Measurements from ENCODE around the gene TTLL3.

- TF ChIP-seq CTCF (IDR thresholded peaks at IDR 0.05; ENCODE audit: extremely low read depth in 1 of 2, insufficient read depth in 1 of 2, low read depth in 1 of 2, low read length in 2 of 2) (no peak), EZH2 (IDR thresholded peaks at IDR 0.05; ENCODE audit: borderline replicate concordance, low read depth, low read length, severe bottlenecking) (no peak), POLR2A (IDR thresholded peaks at IDR 0.05; ENCODE audit: low read depth, low read length) (no peak), POLR2AphosphoS5 (IDR thresholded peaks at IDR 0.05; ENCODE audit: insufficient read depth, low read depth, low read length) (no peak), JUN (IDR thresholded peaks at IDR 0.05; ENCODE audit: borderline replicate concordance, insufficient read depth, insufficient read length, low read depth) (no peak), MYC (IDR thresholded peaks at IDR 0.05; ENCODE audit: low read depth, low read length) (no peak), MAX (IDR thresholded peaks at IDR 0.05; ENCODE audit: insufficient read depth, insufficient read length) (no peak), FOS (IDR thresholded peaks at IDR 0.05; ENCODE audit: borderline replicate concordance, insufficient read depth, low read length) (no peak), GATA2 (IDR thresholded peaks at IDR 0.05; ENCODE audit: insufficient read depth, insufficient read length, low read depth, low read length) (no peak)
Observed at GRCh38 chr3:9768141-9768775, 41.8 kb upstream of the TTLL3 start.

Measured in endothelial cell of umbilical vein (primary cell).